VCaP (cell line): ENCODE data around the gene RPTOR.
"Not testable (repeated sequence)": the region's sequence is repeated elsewhere in the genome, so short reads cannot be mapped to it uniquely, and the experiment has no call there.

Source experiments
- H3K27ac ChIP-seq: fragments of 450-650 bp; 2 replicates; pipeline ENCODE4 v1.5.1; 2017
- TF ChIP-seq, protein P1 (sequence below): fragments of 450-650 bp; conservative IDR thresholded peaks from 2 replicates; pipeline ENCODE4 v1.5.1; 2017; ENCODE audit warnings: mild to moderate bottlenecking, moderate library complexity

The RPTOR gene

DNA sequence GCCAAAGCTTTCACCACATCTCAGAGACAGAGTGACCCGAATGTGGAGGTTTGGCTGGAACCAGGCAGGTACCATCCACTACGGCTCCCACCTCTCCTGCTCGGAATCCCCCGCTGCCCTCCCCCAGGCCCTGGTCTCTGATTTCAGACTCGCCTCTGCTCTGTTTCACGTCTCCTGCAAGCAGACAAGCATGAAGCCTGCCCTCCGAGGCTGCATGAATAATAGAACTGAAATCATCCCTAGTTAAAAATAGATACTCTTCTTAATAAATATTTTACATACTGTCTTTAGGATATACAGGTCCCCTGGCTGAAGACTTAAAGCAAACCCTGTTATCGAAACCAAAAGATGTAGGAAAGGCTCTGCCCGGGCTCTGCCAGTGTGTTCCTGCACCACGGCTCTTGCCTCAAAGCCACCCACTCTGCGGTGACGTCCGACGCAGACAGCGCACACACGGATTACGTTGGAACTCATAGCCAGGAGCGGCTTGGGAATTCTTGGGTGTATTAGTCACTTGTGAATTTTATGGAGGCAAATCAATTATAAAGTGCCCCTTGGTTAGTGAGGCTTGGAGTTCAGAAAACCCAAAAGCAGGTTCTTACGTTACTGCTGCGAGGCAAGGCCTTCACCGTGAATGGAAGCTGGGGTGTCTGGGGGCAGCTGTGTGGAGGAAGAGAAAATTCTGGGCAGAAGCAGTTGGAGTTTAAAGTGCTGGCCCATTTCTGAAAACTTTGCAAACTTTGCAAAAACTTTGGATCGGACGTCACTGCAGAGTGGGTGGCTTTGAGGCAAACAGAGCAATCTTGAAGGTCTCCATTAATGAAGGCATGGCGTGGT is 42.7 kb upstream of the RPTOR start:
- no peak overlapping the region for H3K27ac ChIP-seq
- TF ChIP-seq, protein P1, sequence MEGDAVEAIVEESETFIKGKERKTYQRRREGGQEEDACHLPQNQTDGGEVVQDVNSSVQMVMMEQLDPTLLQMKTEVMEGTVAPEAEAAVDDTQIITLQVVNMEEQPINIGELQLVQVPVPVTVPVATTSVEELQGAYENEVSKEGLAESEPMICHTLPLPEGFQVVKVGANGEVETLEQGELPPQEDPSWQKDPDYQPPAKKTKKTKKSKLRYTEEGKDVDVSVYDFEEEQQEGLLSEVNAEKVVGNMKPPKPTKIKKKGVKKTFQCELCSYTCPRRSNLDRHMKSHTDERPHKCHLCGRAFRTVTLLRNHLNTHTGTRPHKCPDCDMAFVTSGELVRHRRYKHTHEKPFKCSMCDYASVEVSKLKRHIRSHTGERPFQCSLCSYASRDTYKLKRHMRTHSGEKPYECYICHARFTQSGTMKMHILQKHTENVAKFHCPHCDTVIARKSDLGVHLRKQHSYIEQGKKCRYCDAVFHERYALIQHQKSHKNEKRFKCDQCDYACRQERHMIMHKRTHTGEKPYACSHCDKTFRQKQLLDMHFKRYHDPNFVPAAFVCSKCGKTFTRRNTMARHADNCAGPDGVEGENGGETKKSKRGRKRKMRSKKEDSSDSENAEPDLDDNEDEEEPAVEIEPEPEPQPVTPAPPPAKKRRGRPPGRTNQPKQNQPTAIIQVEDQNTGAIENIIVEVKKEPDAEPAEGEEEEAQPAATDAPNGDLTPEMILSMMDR: no peak

DNA sequence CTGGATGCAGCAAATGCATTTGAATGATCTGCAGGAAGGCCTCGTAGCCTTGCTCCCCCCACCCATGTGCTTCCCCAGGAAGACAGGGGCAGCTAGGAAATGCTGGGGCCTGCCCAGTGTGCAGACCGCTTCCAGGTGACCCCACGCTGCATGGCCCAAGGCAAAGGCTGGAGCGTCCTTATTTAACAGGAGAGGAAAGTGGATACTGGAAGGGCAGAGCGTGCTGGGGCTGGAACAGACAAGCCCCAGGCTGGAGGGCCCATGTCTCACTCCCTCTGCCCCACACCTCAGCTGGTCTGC is 42.1 kb upstream of the RPTOR start:
- TF ChIP-seq, protein P1: no peak
- no peak overlapping the region for H3K27ac ChIP-seq

DNA sequence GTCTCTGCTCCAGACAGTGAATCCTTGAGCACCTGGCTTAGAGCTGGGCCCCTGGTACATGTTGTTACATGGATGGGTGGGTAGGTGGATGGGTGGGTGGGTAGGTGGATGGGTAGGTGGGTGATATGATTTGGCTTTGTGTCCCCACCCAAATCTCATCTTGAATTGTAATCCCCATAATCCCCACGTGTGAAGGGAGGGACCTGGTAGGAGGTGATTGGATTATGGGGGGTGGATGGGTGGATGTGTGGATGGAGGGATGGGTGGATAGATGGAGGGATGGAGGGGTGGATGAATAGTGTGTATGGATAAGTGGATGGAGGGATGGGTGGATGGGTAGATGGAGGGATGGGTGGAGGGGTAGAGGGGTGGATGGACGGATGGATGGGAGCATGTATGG is 41.6 kb upstream of the RPTOR start:
- TF ChIP-seq, protein P1: no peak
- no peak overlapping the region for H3K27ac ChIP-seq

DNA sequence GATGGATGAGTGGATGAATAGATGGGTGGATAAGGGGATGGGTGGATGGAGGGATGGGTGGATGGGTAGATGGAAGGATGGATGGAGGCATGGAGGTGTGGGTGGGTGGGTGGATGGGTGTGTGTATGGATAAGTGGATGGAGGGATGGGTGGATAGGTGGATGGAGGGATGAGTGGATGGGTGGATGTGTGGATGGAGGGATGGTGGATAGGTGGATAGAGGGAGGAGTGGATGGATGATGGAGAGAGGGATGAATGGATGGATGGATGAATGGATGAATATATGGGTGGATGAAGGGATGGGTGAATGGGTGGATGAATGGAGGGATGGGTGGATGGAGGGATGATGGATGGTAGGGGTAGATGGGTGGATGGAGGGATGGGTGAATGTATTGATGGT is 40.7 kb upstream of the RPTOR start:
- TF ChIP-seq, protein P1: no peak
- no peak overlapping the region for H3K27ac ChIP-seq

DNA sequence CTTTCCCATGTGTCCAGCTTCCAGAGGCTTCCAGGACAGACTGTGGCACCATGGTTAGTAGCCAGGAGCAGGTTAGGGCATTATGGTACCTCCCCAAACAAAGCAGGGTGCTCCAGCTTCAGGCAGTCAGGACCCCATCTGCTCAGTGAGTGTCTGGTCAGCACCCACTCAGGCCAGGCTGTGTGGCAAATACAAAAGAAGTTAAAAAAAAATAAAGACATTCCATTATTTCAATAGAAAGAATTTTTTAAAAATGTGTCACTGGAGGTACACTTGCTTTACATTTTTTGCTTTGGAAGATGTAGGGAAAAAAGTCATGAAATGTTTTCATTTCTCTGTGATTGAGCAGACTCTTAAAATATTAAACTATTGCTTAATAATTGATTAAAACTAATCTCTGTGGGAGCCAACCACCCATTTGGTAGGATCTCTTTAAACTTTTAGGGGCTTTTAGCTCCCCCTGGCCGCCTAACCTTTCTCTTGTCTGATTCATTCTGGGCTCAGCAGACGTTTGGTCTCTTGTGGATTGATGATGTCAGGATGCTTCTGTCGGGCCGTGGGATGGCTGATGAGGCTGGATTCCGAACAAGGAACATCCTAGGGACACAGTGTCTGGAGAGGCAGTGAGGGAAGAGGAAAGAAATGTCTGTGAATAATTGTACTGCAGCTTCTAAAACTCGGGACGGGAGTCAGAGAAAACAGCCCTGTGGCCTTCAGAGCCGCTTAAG is 39.8 kb upstream of the RPTOR start:
- TF ChIP-seq, protein P1: no peak
- no peak overlapping the region for H3K27ac ChIP-seq

DNA sequence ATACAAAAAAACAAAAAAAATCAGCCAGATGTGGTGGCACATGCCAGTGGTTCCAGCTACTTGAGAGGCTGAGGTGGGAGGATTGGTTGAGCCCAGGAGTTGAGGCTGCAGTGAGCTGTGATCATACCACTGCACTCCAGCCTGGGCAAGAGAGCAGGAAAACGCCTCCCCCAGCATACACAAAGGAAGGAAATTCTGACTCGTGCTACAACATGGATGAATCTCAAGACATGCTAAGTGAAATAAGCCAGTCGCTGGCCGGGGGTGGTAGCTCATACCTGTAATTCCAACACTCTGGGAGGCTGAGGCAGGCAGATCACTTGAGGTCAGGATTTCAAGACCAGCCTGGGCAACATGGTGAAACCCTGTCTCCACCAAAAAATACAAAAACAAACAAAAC is 37.5 kb upstream of the RPTOR start:
- H3K27ac ChIP-seq: not testable (repeated sequence)

DNA sequence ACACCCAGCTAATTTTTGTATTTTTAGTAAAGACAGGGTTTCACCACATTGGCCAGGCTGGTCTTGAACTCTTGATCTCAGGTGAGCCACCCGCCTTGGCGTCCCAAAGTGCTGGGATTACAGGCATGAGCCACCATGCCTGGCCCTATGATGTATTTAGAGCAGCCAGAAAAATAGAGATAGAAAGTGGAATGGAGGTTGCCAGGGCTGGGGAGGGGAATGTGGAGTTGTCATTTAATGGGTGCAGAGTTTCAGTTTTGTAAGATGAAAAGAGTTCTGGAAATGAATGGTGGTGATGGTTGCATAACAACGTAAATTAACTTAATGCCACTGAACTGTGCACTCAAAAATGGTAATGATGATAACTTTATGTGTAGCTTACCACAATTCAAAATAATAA is 36.7 kb upstream of the RPTOR start:
- H3K27ac ChIP-seq: no peak overlapping the region
- TF ChIP-seq, protein P1: no peak

DNA sequence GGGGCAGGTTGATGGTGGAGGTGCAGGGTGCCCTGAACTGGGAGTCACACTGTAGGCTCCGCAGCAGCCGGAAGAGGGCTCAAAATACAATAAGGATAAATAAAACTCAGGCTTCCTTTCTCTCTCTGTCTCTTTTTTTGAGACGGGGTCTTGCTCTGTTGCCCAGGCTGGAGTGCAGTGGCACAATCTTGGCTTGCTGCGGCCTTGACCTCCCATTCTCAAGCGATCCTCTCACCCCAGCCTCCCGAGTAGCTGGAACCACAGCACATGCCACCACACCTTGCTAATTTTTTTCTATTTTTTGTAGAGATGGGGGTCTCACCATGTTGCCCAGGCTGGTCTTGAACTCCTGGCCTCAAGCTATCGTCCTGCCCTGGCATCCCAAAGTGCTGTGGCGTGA is 35.3 kb upstream of the RPTOR start:
- no peak overlapping the region for H3K27ac ChIP-seq
- TF ChIP-seq, protein P1: no peak
